H7 (cell line): Measurements from ENCODE around the gene ZNF138. TPM values are rescaled to one million over a fixed set of nuclear protein-coding genes. Genes with fewer than 3 reads are reported as not detected.

Source experiments
- total RNA-seq: library from RNA; depleted of rRNA; stranded (reverse); fragments of >200 nt; shearing (Covaris generic); gene quantifications from 2 replicates; pipeline ENCODE4 v1.2.3, GENCODE V29; 2014; rRNA removed

Gene ZNF138
- total RNA-seq, 1 experiment from 2014 or later = 0.35 TPM

Other genes with a start within 250 kb of the ZNF138 start
- not detected in 2 replicates for gene ZNF680, start 231.4 kb upstream of the ZNF138 start, total RNA-seq
- gene ZNF107, start 128.3 kb upstream of the ZNF138 start, total RNA-seq = not detected in 2 replicates
- gene ZNF273, start 108.8 kb downstream of the ZNF138 start, total RNA-seq = 0.97 and 3.9 TPM in 2 replicates
- gene ZNF117, start 196.6 kb downstream of the ZNF138 start, total RNA-seq = 1.7 and 3.8 TPM in 2 replicates
- 5.0 and 5.5 TPM in 2 replicates for gene ERV3-1, start 212.3 kb downstream of the ZNF138 start, total RNA-seq